Cardiac fibroblast (primary cell): ENCODE measurements around the gene STX1A.

ENCODE experiments used
- DNase-seq, 2 donors: peaks; one replicate each; pipeline versions ENCODE4 v3.0.0 to v3.0.0-alpha.2; 2010; ENCODE audit warnings: low read depth in 2 of 2
- H3K4me3 ChIP-seq, 2 donors: replicated peaks in 1 of 2; 1 replicate in 1 of 2; 2 replicates in 1 of 2; pipeline ENCODE4 v1.5.1; 2011; ENCODE audit warnings: low read depth in 2 of 2, low read length in 2 of 2, mild to moderate bottlenecking in 2 of 2, moderate library complexity in 1 of 2
- CTCF ChIP-seq: IDR thresholded peaks from one replicate; pipeline ENCODE4 v1.5.1; 2011; ENCODE audit warnings: low read depth, mild to moderate bottlenecking, low read length, inconsistent platforms

Gene STX1A

DNA sequence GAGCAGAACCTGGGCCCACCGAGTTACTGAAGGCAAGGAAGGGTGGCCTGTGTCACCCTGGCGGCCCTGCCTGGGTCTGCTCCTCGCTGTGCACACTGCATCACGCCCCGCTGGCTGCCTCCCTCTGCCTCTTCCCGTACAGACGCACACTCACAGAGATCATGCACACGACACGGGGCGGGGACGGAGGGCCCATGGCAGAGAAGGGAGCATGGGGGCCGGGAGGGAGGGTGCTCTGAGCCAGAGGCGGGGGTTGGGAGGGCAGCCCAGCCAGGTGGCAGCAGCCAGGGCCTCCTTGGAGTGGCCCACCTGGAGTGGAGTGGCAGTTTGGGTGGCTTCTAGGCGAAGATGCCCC is 19.4 kb downstream of the STX1A start:
- TF ChIP-seq CTCF: no peak
- no peak for DNase-seq
- no peak overlapping the region for H3K4me3 ChIP-seq

DNA sequence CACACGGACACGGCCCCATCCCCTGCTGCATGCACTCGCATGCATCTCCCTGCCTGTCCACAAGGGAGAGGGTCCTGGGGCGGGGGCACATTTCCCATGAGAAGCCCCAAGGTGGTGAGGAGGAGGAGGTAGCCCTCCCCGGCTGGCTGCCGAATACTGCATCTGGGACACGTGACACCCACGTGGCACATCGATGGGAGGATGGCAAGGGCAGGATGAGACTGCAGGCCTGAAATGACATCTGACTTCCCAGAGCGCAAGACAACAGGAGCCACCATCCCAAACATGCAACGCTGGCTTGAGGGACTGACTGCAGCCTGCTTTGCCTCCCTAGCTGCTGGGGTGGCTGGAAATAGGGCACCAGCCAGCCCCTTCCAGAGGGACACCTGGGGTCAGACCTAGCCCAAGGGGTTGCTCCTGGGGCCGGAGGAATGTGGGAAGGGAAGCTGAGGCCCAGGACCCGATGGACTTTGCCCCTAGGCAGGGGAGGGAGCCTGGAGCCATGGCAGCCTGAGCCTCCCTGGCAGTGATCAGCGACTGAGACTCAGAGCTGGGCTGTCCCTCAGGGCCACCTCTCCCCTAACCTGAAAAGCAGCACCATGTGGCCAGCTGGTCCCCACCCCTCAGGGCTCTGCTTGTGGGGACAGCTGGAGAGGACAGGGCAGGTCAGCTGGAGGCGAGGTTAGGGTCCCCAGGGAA is 19.9 kb downstream of the STX1A start:
- DNase-seq: no peak
- TF ChIP-seq CTCF: no peak
- H3K4me3 ChIP-seq: no peak overlapping the region

DNA sequence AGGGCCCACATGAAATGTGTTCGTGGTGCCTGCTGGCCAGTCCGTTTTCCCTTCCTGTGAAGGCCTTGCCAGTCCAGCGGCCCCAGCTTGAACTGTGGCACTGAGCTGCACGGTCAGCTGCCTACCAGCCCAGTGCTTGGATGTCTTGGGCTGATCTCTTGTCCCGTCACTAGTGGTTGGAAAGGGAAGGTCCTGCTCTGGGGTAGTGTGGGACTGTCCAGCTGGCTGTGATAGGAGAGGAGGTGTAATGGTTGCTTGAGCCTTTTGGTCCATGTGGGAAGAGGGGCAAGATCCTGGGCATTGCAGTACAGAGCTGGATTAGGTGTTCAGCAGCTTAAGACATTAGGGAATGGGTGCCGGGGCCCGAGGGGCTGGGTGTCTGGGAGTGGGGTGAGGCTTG is 21.1 kb downstream of the STX1A start:
- no peak for TF ChIP-seq CTCF
- no peak for DNase-seq
- H3K4me3 ChIP-seq: no peak overlapping the region

DNA sequence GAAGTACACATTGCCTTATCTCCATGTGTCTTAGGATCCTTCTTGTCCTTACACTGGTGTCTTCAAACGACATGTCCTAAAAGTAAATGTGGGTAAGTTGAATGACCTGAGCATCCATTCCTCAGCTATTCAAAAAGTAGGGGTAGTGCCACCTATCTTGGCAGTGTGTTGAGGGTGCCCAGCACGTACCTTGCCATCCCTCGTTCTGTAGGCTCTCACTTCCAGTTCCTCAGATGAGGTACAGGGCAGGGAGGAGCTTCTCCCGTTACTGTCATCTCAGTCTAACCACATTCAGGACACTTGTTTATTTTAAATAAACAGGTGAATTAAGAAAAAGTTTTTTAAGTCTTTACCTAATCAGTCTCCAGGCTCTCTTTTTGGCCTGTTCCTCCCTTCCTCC is 23.1 kb downstream of the STX1A start:
- no peak for DNase-seq
- no peak for TF ChIP-seq CTCF
- no peak overlapping the region for H3K4me3 ChIP-seq

- H3K4me3 ChIP-seq: no peak overlapping the region
- TF ChIP-seq CTCF: no peak
- no peak for DNase-seq
These were observed 28.8 kb downstream of the STX1A start for GRCh38 chr7:73690646-73691045.

DNA sequence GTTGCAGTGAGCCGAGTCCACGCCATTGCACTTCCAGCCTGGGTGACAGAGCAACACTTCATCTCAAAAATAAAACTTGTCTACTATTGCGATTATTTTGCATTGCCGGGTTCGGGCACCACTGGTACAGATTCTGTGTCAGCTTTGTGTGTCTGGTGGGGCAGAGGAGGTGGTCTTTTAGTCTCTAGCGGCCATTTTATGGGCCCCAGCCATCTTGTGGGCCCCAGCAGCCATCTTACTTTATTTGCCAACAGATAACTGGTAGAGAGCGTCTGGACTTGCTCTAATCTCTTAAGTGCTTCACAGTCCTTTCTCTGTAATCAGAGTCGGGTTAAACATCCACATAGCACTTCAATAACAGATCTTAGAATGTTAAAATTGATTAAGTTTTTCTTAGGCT is 31.2 kb downstream of the STX1A start:
- TF ChIP-seq CTCF: no peak
- no peak for DNase-seq
- no peak overlapping the region for H3K4me3 ChIP-seq

- no peak for DNase-seq
- no peak overlapping the region for H3K4me3 ChIP-seq
- no peak for TF ChIP-seq CTCF
These were observed 34.2 kb downstream of the STX1A start for GRCh38 chr7:73685311-73685710.
